Heart left ventricle (tissue), 13 donors: ENCODE results near the gene HLA-F.

Experiments
- POLR2A ChIP-seq, 2 donors: fragments of 450-650 bp; IDR thresholded peaks; one replicate each; pipeline ENCODE4 v1.6.1; 2017; ENCODE audit warnings: antibody characterized with exemption in 2 of 2, mild to moderate bottlenecking in 2 of 2, moderate library complexity in 2 of 2
- TF ChIP-seq, protein P1 (sequence below), 12 donors: fragments of 200-600 bp; sonication (generic) in 4 of 12; IDR thresholded peaks; one replicate each; pipeline versions ENCODE4 v1.5.0 to v1.8.0; 2018 to 2022; ENCODE audit warnings: antibody characterized with exemption in 12 of 12, mild to moderate bottlenecking in 5 of 12
- donor health status: ischemic (EF 13 %, LVEDD 7.1; RV severe dilation, severe dysfunction).
- donor health status: DM: no; HTN: yes; CAD: no.
- donor health status: DM: no; HTN: no; CAD: no.
- donor health status: ischemic (EF 25% LVEDD 6.9; RV normal size, moderate dysfunction).
- donor health status: ischemic (EF 25% LVEDD 5.7; RV mildly dilated, moderate dysfunction).
- donor health status: ischemic (EF 35%, LVEDD 5.7; RV mildly dilated, moderate dysfunction).
- donor health status: nonischemic (EF 11% LVEDD 7.7; RV severe dilation, severe dysfunction).
- donor health status: DM: yes; HTN: yes; CAD: no.
- donor health status: PGD.
- donor health status: ischemic (EF 29% LVEDD 5.4; RV normal size, mild dysfunction).
- donor health status: nonischemic (EF 23%, LVEDD 6.1; RV moderate dilation, normal function).

DNA sequence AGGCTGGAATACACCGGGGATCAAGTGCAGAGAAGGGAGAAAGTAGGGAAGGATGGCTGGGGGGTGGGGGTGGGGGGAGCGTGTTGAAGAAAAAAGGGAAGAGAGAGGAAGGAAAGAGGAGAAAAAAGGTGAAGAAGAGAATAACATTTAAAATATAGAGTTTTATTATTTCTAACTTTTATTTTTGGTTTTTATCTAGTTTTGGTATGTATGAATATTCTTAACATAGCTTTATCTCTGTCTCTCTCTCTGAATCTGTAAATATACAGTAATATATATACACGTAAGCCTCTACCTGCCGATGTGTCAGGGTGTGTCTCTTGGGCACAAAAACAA, 30.0 kb downstream of the HLA-F start:
- TF ChIP-seq, protein P1, sequence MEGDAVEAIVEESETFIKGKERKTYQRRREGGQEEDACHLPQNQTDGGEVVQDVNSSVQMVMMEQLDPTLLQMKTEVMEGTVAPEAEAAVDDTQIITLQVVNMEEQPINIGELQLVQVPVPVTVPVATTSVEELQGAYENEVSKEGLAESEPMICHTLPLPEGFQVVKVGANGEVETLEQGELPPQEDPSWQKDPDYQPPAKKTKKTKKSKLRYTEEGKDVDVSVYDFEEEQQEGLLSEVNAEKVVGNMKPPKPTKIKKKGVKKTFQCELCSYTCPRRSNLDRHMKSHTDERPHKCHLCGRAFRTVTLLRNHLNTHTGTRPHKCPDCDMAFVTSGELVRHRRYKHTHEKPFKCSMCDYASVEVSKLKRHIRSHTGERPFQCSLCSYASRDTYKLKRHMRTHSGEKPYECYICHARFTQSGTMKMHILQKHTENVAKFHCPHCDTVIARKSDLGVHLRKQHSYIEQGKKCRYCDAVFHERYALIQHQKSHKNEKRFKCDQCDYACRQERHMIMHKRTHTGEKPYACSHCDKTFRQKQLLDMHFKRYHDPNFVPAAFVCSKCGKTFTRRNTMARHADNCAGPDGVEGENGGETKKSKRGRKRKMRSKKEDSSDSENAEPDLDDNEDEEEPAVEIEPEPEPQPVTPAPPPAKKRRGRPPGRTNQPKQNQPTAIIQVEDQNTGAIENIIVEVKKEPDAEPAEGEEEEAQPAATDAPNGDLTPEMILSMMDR (IDR thresholded peaks at IDR 0.05): peak in 3 of 12 donors; percentile 4 to 27 (median 18)
- TF ChIP-seq POLR2A (IDR thresholded peaks at IDR 0.05): no peak
